A549 (cell line): Measurements from ENCODE around the gene TRAPPC1. TPM values are rescaled to one million over a fixed set of nuclear protein-coding genes. Genes with fewer than 3 reads are reported as not detected.

Source experiments
- ATAC-seq, 2 experiments: fragments of 200-7000 bp in 1 of 2; fragments of >200 bp in 1 of 2; cut with Nextera tagmentation in 1 of 2; cut with Tn5 transposase in 1 of 2; 3 replicates each; pipeline versions ENCODE4 v1.8.0 to v1.9.1; 2018 to 2020; ENCODE audit warnings: mild to moderate bottlenecking in 1 of 2, moderate library complexity in 1 of 2
- CTCF ChIA-PET: fragments of 300-600 bp; sonication (Branson Sonifier 250); formaldehyde crosslinking; extraction: SDS; loops from one replicate; lab custom pipeline; 2021; ENCODE audit warnings: antibody characterized with exemption, inconsistent platforms; lab: Yijun Ruan, JAX
- POLR2A ChIA-PET: fragments of 350-600 bp; formaldehyde crosslinking; extraction: SDS; loops from one replicate; lab custom pipeline; 2021; ENCODE audit warnings: antibody characterized with exemption, inconsistent platforms; lab: Yijun Ruan, JAX
- DNase-seq, 2 experiments: peaks; one replicate each; pipeline versions ENCODE4 v3.0.0 to v3.0.0-alpha.2; 2011 to 2016; ENCODE audit warnings: low read depth in 1 of 2, low spot score in 1 of 2
- FAIRE-seq: peaks from 2 replicates; lab custom pipeline; 2011; peaks lifted over from hg19 to GRCh38; lab: Jason Lieb, UNC
- H3K27ac ChIP-seq, 2 experiments: fragments of >200 bp; sonication (Bioruptor Twin); formaldehyde crosslinking; 3 replicates each; pipeline ENCODE4 v1.5.1; 2016 to 2017
- H3K4me1 ChIP-seq: fragments of >200 bp; sonication (Bioruptor Twin); formaldehyde crosslinking; 3 replicates; pipeline ENCODE4 v1.6.1; 2016
- H3K4me2 ChIP-seq: fragments of >200 bp; sonication (Bioruptor Twin); formaldehyde crosslinking; 3 replicates; pipeline ENCODE4 v1.6.1; 2016
- H3K4me3 ChIP-seq: fragments of >200 bp; sonication (Bioruptor Twin); formaldehyde crosslinking; 3 replicates; pipeline ENCODE4 v1.5.1; 2016
- H3K9me3 ChIP-seq: fragments of >200 bp; sonication (Bioruptor Twin); formaldehyde crosslinking; 3 replicates; pipeline ENCODE4 v1.6.1; 2016
- CBX2 ChIP-seq: fragments of 200-600 bp; sonication (generic); IDR thresholded peaks from 2 replicates; pipeline ENCODE4 v1.6.1; 2016; ENCODE audit warnings: low read depth, mild to moderate bottlenecking, borderline replicate concordance
- CHD2 ChIP-seq: fragments of 150-350 bp; IDR thresholded peaks from 2 replicates; pipeline ENCODE4 v1.6.1; 2014; ENCODE audit warnings: low read length; ENCODE audit not compliant: partially characterized antibody
- CHD4 ChIP-seq: fragments of 200-600 bp; sonication (generic); IDR thresholded peaks from 2 replicates; pipeline ENCODE4 v1.6.1; 2016; ENCODE audit warnings: antibody characterized with exemption, mild to moderate bottlenecking, borderline replicate concordance
- CTCF ChIP-seq: fragments of >200 bp; sonication (Bioruptor Twin); formaldehyde crosslinking; IDR thresholded peaks from 3 replicates; pipeline ENCODE4 v1.5.1; 2016
- E2F6 ChIP-seq: IDR thresholded peaks from 2 replicates; pipeline ENCODE4 v1.6.1; 2012; ENCODE audit warnings: low read depth, borderline replicate concordance
- ESRRA ChIP-seq: fragments of 150-350 bp; IDR thresholded peaks from 2 replicates; pipeline ENCODE4 v1.6.1; 2014; ENCODE audit warnings: mild to moderate bottlenecking, low read length, borderline replicate concordance
- GATA3 ChIP-seq: IDR thresholded peaks from 2 replicates; pipeline ENCODE4 v1.6.1; 2012; ENCODE audit warnings: borderline replicate concordance
- HES2 ChIP-seq: fragments of >200 bp; sonication (Bioruptor Twin); formaldehyde crosslinking; IDR thresholded peaks from 2 replicates; pipeline ENCODE4 v1.6.1; 2016
- HEYL ChIP-seq: fragments of 250-450 bp; sonication (Bioruptor Pico); IDR thresholded peaks from 2 replicates; pipeline ENCODE4 v1.8.0; 2021; ENCODE audit warnings: mild to moderate bottlenecking, moderate library complexity
- HOXA7 ChIP-seq: fragments of 250-450 bp; sonication (Bioruptor Pico); IDR thresholded peaks from 2 replicates; pipeline ENCODE4 v1.5.0; 2020; ENCODE audit warnings: mild to moderate bottlenecking, moderate library complexity
- HOXB13 ChIP-seq: fragments of 250-450 bp; sonication (Bioruptor Pico); IDR thresholded peaks from 2 replicates; pipeline ENCODE4 v1.5.0; 2020; ENCODE audit warnings: low read depth, mild to moderate bottlenecking, moderate library complexity
- JUNB ChIP-seq: fragments of >200 bp; sonication (Bioruptor Twin); formaldehyde crosslinking; IDR thresholded peaks from 2 replicates; pipeline ENCODE4 v1.6.1; 2016
- KDM1A ChIP-seq: fragments of 200-600 bp; sonication (generic); IDR thresholded peaks from 2 replicates; pipeline ENCODE4 v1.6.1; 2016; ENCODE audit warnings: low read depth, mild to moderate bottlenecking
- NPAS2 ChIP-seq: fragments of 250-450 bp; sonication (Bioruptor Pico); IDR thresholded peaks from 2 replicates; pipeline ENCODE4 v1.8.0; 2022; ENCODE audit warnings: mild to moderate bottlenecking, moderate library complexity, borderline replicate concordance
- PBX3 ChIP-seq: IDR thresholded peaks from 2 replicates; pipeline ENCODE4 v1.6.1; 2012
- POLR2AphosphoS2 ChIP-seq: conservative IDR thresholded peaks from 2 replicates; pipeline ENCODE4 v1.6.1; 2012; ENCODE audit warnings: low read length, improper control_type of control experiment, inconsistent platforms
- RAD21 ChIP-seq, 2 experiments: fragments of >200 bp in 1 of 2; sonication (Bioruptor Twin) in 1 of 2; formaldehyde crosslinking in 1 of 2; IDR thresholded peaks in 1 of 2; conservative IDR thresholded peaks in 1 of 2; 2 replicates in 1 of 2; 3 replicates in 1 of 2; pipeline ENCODE4 v1.6.1; 2012 to 2018; ENCODE audit warnings: inconsistent platforms in 1 of 2
- SREBF2 ChIP-seq: fragments of 450-650 bp; IDR thresholded peaks from 2 replicates; pipeline ENCODE4 v1.6.1; 2014; ENCODE audit warnings: mild to moderate bottlenecking, moderate library complexity
- TP53 ChIP-seq: fragments of 250-450 bp; sonication (Bioruptor Pico); IDR thresholded peaks from 2 replicates; pipeline ENCODE4 v1.5.0; 2021; ENCODE audit warnings: mild to moderate bottlenecking, moderate library complexity
- USF2 ChIP-seq: fragments of 450-650 bp; IDR thresholded peaks from 2 replicates; pipeline ENCODE4 v1.6.1; 2014; ENCODE audit warnings: antibody characterized with exemption
- ZFP36 ChIP-seq: fragments of 450-650 bp; IDR thresholded peaks from 2 replicates; pipeline ENCODE4 v1.6.1; 2014; ENCODE audit warnings: borderline replicate concordance; ENCODE audit not compliant: partially characterized antibody
- ZSCAN20 ChIP-seq: fragments of 250-450 bp; sonication (Bioruptor Pico); IDR thresholded peaks from 2 replicates; pipeline ENCODE4 v1.8.0; 2022; ENCODE audit warnings: mild to moderate bottlenecking, moderate library complexity
- WGBS: methylation state at CpG from one replicate; pipeline ENCODE4 v1.1.6; 2017; ENCODE audit errors: missing lambda C conversion rate; 5-methylcytosine and 5-hydroxymethylcytosine counted together
- polyA plus RNA-seq, 4 experiments: library from polyadenylated mRNA; depleted of rRNA in 3 of 4; stranded (reverse); fragments of >200 nt; fragmentation: RNase III in 1 of 4; extraction: RNeasy Plus Mini Kit Qiagen cat#74134 plus additional on column Dnase treatment in 1 of 4; gene quantifications; 2 replicates in 3 of 4; 3 replicates in 1 of 4; pipeline ENCODE4 v1.2.3, GENCODE V29; 2011 to 2017

The TRAPPC1 gene
- polyA plus RNA-seq, 2 of the 4 experiments (the other 2 are of a cell fraction) = 200 to 328 TPM

GRCh38 chr17:7911116-7911515, 20.6 kb downstream of the TRAPPC1 start:
- FAIRE-seq = no peak
- CTCF ChIA-PET = interaction anchor here (1.3 to 14.8 kb wide), 11 partner anchors 12 to 167 kb away, joined by 4 to 372 read pairs (median 77); partner anchors contain the start of genes CHD3, CNTROB, KCNAB3 and TRAPPC1
- WGBS = 84% methylated on average over 9 of the region's 9 CpGs

GRCh38 chr17:7910711-7911110, 21.0 kb downstream of the TRAPPC1 start:
- FAIRE-seq (no peak), DNase-seq (no peak), ATAC-seq (no peak)
- Histone ChIP-seq H3K9me3 (no peaks in the 10 kb centered on the region), H3K4me2 (no peak overlapping the region), H3K27ac (no peak overlapping the region), H3K4me3 (no peak overlapping the region), H3K4me1 (peaks cover 7% of the 10 kb centered on the region; the same call in 1 of the 3 replicates)
- TF ChIP-seq CBX2 (no peak), ESRRA (no peak), HES2 (no peak), RAD21 (conservative IDR thresholded peaks at IDR 0.05 in 1 of 2, IDR thresholded peaks at IDR 0.05 in 1 of 2) (no peak), HOXB13 (CRISPR knock-in tag) (no peak), ZSCAN20 (CRISPR knock-in tag) (no peak), KDM1A (no peak), CTCF (no peak), TP53 (no peak), HOXA7 (CRISPR knock-in tag) (no peak), GATA3 (no peak), SREBF2 (no peak), PBX3 (no peak), HEYL (CRISPR knock-in tag) (no peak), CHD2 (no peak), JUNB (no peak), E2F6 (no peak), ZFP36 (no peak), NPAS2 (CRISPR knock-in tag) (no peak)
- WGBS = 95% methylated on average over 13 of the region's 13 CpGs
- ChIA-PET POLR2A (no interaction called here), CTCF (interaction anchor here (1.1 to 14.8 kb wide), 7 partner anchors 11 to 148 kb away, joined by 4 to 372 read pairs (median 111); no protein-coding TSS in a partner anchor)

More at GRCh38 chr17:7911116-7911515, 20.6 kb downstream of the TRAPPC1 start:
- no peak overlapping the region for H3K4me2 ChIP-seq
- no peak overlapping the region for H3K4me3 ChIP-seq
- TF ChIP-seq CHD4 (no peak), POLR2AphosphoS2 (no peak), HOXA7 (CRISPR knock-in tag) (no peak), USF2 (no peak)
- H3K27ac ChIP-seq = no peak overlapping the region
- peaks cover 9% of the 10 kb centered on the region for H3K4me1 ChIP-seq
- ATAC-seq = no peak
- POLR2A ChIA-PET = no interaction called here
- H3K9me3 ChIP-seq = no peaks in the 10 kb centered on the region
- DNase-seq = no peak
